Measurements from ENCODE around the gene ACADS. TPM values are rescaled to one million over a fixed set of nuclear protein-coding genes. Genes with fewer than 3 reads are reported as not detected.
A peak's percentile ranks its signal among the peaks of the same experiment; 100 is the strongest.

Gene ACADS
- total and polyA plus RNA-seq, 9 of the 15 experiments (the other 6 are each of a cell fraction or from before 2014, with no cell fraction given), result 0.06 to 20.3 (median 8.8) TPM

DNA sequence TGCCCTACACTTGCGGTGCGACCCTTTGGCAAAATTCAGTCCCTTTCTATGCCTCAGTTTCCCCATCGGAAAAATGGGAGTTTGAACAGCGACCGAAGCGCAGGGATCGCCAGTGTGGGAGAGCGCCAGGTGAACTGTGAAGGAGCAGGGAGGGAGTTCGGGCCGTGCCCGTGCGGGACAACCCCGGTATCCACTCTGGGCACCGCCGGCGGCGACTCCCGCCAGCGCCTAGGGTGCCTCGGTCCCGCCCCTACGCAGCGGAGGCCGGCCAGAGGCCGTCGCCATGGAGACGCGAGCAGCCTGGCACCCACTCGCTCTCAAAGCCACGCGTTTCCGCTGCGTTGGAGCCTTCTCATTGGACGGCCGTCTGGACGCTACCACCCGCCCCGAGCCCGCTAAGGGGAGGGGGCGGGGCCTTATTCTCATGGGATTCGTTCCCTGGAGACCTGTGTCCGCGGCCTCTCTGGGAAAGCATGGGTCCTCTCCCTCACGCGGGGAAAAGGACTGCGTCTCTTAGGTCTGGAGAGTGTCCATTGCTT lies 39.4 kb upstream of the ACADS start (continued):
- no peak for TF ChIP-seq FOXA1 (IDR thresholded peaks at IDR 0.05; ENCODE audit: borderline replicate concordance)
- TF ChIP-seq, protein P1, sequence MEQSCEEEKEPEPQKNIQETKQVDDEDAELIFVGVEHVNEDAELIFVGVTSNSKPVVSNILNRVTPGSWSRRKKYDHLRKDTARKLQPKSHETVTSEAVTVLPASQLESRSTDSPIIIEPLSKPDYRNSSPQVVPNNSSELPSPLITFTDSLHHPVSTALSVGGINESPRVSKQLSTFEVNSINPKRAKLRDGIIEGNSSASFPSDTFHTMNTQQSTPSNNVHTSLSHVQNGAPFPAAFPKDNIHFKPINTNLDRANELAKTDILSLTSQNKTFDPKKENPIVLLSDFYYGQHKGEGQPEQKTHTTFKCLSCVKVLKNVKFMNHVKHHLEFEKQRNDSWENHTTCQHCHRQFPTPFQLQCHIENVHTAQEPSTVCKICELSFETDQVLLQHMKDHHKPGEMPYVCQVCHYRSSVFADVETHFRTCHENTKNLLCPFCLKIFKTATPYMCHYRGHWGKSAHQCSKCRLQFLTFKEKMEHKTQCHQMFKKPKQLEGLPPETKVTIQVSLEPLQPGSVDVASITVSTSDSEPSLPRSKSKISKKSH (CRISPR knock-in tag; IDR thresholded peaks at IDR 0.05), result no peak
- TF ChIP-seq NR2C2 (CRISPR knock-in tag; IDR thresholded peaks at IDR 0.05), result no peak
- no peak for TF ChIP-seq NR2C2 (tag; IDR thresholded peaks at IDR 0.05)
- no peak for TF ChIP-seq CTBP1 (IDR thresholded peaks at IDR 0.05; ENCODE audit: borderline replicate concordance)
- TF ChIP-seq ADNP (tag; IDR thresholded peaks at IDR 0.05), result no peak
- TF ChIP-seq ZNF717 (CRISPR knock-in tag; IDR thresholded peaks at IDR 0.05), result no peak
- TF ChIP-seq FOXJ2 (tag; IDR thresholded peaks at IDR 0.05), result no peak
- no peak for TF ChIP-seq CREBBP (IDR thresholded peaks at IDR 0.05; ENCODE audit: low read depth, low read length)
- TF ChIP-seq CC2D1A (IDR thresholded peaks at IDR 0.05), result no peak
- TF ChIP-seq, protein P2, sequence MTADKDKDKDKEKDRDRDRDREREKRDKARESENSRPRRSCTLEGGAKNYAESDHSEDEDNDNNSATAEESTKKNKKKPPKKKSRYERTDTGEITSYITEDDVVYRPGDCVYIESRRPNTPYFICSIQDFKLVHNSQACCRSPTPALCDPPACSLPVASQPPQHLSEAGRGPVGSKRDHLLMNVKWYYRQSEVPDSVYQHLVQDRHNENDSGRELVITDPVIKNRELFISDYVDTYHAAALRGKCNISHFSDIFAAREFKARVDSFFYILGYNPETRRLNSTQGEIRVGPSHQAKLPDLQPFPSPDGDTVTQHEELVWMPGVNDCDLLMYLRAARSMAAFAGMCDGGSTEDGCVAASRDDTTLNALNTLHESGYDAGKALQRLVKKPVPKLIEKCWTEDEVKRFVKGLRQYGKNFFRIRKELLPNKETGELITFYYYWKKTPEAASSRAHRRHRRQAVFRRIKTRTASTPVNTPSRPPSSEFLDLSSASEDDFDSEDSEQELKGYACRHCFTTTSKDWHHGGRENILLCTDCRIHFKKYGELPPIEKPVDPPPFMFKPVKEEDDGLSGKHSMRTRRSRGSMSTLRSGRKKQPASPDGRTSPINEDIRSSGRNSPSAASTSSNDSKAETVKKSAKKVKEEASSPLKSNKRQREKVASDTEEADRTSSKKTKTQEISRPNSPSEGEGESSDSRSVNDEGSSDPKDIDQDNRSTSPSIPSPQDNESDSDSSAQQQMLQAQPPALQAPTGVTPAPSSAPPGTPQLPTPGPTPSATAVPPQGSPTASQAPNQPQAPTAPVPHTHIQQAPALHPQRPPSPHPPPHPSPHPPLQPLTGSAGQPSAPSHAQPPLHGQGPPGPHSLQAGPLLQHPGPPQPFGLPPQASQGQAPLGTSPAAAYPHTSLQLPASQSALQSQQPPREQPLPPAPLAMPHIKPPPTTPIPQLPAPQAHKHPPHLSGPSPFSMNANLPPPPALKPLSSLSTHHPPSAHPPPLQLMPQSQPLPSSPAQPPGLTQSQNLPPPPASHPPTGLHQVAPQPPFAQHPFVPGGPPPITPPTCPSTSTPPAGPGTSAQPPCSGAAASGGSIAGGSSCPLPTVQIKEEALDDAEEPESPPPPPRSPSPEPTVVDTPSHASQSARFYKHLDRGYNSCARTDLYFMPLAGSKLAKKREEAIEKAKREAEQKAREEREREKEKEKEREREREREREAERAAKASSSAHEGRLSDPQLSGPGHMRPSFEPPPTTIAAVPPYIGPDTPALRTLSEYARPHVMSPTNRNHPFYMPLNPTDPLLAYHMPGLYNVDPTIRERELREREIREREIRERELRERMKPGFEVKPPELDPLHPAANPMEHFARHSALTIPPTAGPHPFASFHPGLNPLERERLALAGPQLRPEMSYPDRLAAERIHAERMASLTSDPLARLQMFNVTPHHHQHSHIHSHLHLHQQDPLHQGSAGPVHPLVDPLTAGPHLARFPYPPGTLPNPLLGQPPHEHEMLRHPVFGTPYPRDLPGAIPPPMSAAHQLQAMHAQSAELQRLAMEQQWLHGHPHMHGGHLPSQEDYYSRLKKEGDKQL (CRISPR knock-in tag; IDR thresholded peaks at IDR 0.05; ENCODE audit: borderline replicate concordance), result no peak
- no peak for TF ChIP-seq PCBP2 (IDR thresholded peaks at IDR 0.05; ENCODE audit: low read depth, low read length, poor library complexity, severe bottlenecking)
- TF ChIP-seq BCOR (IDR thresholded peaks at IDR 0.05), result peak; percentile 98
- no peak for TF ChIP-seq ZNF408 (CRISPR knock-in tag; IDR thresholded peaks at IDR 0.05; ENCODE audit: low read depth)
- TF ChIP-seq NEUROD1 (IDR thresholded peaks at IDR 0.05; ENCODE audit: borderline replicate concordance, low read depth, low read length, partially characterized antibody), result peak; percentile 54
- TF ChIP-seq ZBTB17 (CRISPR knock-in tag; IDR thresholded peaks at IDR 0.05), result no peak
- TF ChIP-seq SNIP1 (IDR thresholded peaks at IDR 0.05; ENCODE audit: low read depth), result no peak
- TF ChIP-seq CEBPB (tag; IDR thresholded peaks at IDR 0.05), result no peak
- TF ChIP-seq SMAD1 (IDR thresholded peaks at IDR 0.05; ENCODE audit: low read depth, low read length, partially characterized antibody), result no peak
- TF ChIP-seq FIP1L1 (IDR thresholded peaks at IDR 0.05; ENCODE audit: low read depth, low read length, poor library complexity, severe bottlenecking), result no peak
- TF ChIP-seq HDAC8 (tag; IDR thresholded peaks at IDR 0.05), result no peak
- no peak for TF ChIP-seq GABPB1 (CRISPR knock-in tag; IDR thresholded peaks at IDR 0.05)
- TF ChIP-seq, protein P3, sequence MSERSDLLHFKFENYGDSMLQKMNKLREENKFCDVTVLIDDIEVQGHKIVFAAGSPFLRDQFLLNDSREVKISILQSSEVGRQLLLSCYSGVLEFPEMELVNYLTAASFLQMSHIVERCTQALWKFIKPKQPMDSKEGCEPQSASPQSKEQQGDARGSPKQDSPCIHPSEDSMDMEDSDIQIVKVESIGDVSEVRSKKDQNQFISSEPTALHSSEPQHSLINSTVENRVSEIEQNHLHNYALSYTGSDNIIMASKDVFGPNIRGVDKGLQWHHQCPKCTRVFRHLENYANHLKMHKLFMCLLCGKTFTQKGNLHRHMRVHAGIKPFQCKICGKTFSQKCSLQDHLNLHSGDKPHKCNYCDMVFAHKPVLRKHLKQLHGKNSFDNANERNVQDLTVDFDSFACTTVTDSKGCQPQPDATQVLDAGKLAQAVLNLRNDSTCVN (CRISPR knock-in tag; IDR thresholded peaks at IDR 0.05), result no peak
- 0 out of 2 replicates have a peak, but pooled peaks have one; percentile 39 for TF ChIP-seq SMARCA4 (IDR thresholded peaks at IDR 0.05)

Data from K562 (cell line).